ENCODE data around the gene DLL1.
"Not testable (repeated sequence)": the region's sequence is repeated elsewhere in the genome, so short reads cannot be mapped to it uniquely, and the experiment has no call there.

Gene DLL1

DNA sequence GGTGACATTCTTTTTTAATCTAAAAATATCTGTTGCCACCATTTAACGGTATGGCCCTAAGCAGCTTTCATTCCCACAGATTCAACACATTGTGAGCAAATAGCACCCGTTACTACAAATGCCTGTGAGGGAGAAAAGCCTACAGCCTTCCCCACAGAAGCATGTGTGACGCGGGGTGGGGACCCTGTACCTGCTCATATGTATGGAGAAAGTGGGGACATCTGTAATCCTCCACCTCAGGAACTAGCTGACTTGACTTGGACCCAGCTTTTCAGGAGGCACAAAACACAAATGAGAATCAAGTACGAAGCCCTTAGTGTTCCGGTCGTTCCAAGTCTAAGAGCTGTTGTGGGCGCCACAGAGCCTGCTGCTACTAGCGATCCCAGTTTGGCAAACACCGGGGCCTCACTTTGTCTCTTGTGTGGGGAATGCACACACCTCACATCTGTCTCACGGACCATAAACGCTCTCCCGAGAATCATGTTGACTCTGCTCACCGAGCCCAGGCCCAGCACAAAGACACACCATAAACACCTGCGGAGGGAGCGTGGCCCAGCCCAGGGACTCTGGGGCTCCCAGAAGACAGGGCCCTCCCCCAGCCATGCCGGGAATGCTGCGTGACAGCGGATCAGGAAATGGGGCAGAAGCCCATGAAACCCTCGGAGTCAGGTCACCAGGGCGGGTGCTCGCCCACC, 21.6 kb downstream of the DLL1 start:
- no peak for DNase-seq (ENCODE audit: low read depth in 3 of 3)

DNA sequence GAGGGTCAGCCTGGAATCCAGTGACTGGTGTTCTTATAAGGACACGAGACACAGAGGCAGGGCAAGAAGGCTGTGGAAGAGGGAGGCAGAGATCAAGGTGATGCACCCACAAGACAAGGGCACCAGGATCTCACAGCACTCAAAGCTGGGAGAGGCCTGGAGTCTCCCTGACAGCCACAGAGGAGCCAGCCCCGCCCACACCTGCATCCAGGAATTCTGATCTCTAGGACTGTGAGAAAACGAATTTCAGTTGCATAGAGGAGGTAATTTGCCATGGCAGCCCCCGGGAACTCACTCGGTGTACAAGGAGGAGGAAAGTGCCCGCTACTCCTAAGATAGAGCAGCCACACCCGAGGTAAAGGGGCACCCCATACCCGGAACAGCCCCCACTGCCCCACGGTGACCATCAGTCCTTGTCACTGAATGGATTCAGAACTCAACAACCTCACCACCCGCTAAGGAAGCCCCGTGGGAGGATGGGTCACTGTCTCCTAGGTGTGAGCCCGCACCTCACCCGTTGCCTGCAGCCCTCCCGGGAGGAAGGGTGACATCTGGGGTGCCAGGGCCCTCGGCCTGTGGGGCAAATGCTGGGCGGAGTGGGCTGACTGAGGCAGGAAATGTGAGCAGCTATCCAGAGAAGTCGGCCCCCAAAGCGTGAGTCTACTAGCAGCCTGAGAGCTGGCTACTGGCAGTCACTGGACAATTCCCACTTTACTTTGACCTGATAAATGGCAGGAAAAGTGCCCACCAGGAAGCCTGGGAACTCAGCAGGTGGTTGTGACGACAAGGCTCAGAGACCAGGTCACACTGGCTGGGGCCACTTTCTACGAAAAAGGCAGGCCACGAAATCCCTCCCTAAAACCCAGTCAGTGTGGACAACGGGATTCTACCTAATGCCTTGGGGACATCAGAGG, 22.4 kb downstream of the DLL1 start:
- DNase-seq (ENCODE audit: low read depth in 3 of 3) = no peak

DNA sequence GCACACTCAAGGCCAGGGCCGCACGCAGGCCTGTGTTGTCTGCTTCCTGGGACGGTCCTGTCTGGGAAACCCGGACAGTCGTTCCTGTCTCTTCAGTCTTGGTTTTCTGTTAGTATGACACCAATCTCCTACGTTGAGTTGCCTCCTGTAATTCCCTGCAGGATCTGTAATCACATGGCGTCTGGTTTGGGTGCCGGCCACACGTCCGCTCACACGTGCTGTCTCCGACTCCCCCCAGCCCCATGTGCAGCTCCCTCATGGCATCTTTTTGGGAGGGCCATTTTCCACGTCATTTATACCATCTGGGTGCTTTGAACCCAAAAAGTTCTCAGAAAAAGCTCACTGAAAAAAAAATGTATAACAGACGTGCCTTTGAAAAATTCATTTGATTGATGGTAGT, 23.2 kb downstream of the DLL1 start:
- DNase-seq (ENCODE audit: low read depth in 3 of 3) = no peak

DNA sequence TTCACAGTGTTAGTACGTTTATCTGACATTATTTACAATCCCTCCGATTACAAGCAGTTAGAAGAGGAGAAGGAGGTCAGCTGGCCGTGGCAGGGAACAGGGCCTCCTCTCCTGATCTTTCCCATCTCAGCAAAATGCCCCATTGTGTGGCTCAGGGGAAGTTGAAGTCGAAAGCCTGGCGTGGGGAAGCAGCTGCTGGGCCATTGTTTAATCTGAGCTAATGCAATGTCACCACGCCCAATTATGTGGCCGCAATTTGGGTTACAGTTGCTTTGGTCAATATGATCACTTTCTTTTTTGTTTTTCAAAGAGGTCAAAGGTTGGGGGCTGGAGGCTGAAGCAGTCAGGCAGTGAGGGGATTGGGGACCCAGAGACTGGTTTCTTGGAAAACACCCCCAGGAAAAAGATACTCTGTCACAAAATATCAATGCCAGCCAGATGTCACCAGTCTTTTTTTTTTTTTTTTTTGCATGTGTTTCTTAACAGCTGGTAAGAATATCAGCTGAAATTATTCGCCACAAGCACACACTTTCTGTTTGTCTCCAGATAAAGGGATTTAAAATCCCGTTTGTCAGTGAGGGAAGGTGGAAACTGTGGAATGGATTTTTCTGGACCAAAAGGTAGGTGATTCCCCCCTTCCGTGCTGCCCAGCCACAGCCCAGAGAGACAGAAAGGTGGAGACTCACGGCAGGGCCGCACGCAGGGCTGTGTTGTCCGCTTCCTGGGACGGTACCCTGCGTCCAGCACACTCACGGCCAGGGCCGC, 24.6 kb downstream of the DLL1 start:
- no peak for DNase-seq (ENCODE audit: low read depth in 3 of 3)

DNA sequence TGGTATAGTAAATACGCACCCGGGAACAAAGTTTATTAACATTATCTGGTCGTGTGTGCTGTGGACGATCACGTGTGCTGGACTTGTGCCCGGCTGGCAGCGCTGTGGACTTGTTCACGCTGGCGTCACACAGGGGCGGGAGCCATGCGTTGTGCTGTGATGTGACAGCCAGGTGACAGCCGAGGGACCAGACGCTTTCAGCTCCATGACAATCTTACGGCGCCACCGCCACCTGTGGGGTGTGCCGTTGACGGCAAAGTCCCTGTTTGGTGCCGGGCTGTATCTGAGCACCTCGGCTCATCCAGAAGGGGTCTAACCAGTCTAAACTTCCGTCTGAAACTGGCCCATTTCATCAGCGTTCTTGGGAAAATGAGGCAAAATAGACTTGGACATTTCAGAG, 25.2 kb downstream of the DLL1 start:
- DNase-seq (ENCODE audit: low read depth in 3 of 3) = no peak

DNA sequence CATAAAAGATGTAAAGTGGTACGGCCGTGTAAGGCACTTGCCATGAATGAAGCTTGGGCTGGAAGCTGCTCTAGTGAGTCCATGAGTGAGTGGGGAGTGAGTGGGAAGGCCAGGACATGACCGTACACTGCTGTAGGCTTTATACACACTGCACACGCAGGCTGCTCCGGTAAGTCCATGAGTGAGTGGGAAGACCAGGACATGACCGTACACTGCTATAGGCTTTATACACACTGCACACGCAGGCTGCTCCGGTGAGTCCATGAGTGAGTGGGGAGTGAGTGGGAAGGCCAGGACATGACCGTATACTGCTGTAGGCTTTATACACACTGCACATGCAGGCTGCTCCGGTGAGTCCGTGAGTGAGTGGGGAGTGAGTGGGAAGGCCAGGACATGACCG, 26.2 kb downstream of the DLL1 start:
- not testable (repeated sequence) for DNase-seq (ENCODE audit: low read depth in 3 of 3)

DNA sequence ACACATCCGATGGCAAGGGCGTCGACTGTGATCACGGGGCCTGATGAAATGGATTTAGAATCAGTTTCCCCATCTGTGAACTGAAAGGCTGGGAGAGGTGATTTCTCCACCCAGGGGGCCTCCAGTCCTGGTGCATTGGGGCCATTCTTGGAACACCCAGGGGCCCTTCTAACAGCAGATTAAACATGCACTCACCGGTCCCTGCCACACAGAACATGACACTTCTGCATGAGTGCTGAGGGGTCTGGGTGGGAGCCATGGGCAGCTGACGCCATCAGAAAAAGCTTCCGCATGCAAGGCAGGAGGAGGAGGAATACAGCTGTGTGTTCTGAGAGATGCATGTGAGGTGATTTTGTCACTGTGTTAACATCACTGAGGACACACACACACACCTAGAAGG, 26.8 kb downstream of the DLL1 start:
- DNase-seq (ENCODE audit: low read depth in 3 of 3) = no peak

DNA sequence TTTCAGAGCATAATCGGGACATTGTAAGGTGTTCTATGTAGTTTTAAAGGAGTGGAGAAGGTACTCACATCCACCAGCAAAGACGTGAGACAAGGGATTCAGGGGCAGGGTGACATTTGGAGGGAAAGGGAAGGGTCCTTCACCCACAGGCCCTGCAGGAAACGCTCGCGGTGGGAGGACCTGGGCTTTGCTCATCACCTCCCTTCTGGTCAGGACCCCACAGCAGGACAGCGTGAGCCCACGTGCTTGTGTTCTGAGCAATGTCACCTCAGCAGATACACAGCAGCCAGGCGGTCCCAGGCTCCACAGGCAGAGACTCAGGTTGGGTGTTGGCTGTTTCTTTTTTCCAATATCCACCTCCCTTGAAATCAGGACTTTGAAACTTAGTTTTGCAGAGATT, 27.5 kb downstream of the DLL1 start:
- DNase-seq (ENCODE audit: low read depth in 3 of 3) = no peak

DNA sequence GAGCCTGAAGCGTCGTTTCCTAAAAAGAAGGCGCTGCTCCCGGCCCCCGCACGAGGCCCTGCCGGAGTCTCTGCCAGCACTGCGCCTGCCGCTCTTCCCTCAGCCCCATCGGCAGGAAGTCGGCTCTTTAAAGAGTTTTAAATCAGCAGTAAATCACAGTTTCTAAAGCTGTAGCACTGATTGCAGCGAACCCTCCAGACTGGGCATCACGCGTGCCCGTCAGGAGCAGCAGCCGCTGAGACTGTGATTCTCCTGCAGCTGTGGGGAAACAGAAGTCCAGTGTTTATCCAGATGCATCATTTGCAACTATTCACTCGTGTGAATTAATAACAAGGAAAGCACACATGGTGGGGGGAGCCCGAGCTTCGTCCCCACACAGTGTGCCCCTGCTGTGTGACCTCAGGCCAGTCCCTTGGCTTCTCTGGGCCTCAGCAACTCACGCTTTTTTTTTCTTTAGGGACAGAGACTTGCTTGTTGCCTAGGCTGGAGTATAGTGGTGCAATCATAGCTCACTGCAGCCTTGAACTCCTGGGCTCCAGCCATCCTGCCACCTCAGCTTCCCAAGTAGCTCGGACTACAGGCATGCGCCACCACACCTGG, 28.3 kb downstream of the DLL1 start:
- no peak for DNase-seq (ENCODE audit: low read depth in 3 of 3)

DNA sequence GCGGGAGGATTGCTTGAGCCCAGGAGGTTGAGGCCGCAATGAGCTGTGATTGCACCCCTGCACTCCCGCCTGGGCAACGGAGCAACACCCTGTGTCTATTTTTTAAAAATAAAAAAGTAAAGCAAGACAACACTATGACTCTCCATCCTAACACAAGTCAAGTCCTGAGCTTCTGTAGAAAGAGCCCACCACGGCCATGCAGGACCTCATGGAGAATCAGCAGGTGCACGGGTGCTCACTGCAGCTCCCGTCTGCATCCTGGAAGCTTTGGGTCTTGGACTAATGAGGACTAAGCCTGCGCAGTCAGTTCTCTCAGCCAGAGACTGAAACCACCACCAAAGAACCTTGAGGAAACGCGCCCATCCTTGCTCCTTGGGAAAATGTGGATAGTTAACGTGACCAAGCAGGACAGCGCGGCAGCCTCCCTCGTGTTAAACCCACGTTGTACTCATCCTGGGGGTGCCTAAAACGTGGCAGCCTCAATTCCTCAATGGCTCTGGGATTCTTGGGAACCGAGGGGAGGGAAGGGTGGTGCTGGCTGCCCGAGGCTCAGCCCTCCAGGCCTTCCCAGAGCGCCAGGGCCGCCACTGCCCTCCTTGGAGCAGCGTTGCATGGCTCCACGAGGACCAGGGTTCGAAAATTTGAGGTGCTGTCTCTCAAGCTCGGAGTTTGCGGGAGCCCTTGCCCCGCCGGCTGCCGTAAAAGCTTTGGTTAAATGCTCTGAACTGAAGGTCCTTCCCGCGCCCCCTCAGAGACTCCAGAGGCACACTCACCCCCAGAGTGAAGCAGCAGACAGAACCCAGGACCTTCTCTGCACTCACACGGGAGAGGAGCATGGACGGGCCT, 29.0 kb downstream of the DLL1 start:
- no peak for DNase-seq (ENCODE audit: low read depth in 3 of 3)

DNA sequence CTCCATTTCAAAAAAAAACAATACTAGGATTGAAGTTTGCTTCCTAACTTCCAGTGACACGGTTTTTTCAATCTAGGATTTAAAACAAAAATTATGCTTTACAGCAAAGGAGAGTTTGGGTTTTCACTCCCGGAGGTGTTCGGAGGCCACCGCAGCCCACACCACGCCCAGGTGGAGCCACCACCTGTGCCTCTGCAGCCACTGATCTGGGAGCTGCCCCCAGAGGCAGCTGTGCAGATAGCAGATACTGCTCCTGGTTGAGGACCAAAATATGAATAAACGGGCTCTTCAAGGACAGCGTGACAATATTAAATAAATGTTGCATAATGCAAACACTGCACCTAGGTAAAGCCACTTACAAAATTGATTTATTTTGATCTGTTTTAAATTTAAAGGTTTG, 30.2 kb downstream of the DLL1 start:
- DNase-seq (ENCODE audit: low read depth in 3 of 3) = no peak

DNA sequence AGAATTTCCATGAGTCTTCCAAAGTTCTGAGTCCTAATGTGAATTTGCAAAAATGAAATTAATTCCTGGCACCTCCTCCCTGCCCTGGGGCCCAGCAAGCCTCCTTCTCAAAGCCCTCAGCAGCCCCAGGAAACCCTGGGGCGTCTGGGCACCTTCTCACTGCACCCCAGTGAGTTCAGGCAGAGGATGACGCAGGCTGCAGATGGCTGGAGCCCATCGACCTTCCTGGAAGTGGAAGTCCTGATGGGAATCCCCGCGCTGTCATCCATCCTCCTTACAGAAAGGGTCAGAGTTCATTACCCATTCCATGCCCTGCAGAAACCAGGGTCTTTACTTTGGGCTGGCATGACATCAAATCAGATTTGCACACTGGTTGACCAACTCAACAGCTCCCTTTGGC, 31.6 kb downstream of the DLL1 start:
- no peak for DNase-seq (ENCODE audit: low read depth in 3 of 3)

DNA sequence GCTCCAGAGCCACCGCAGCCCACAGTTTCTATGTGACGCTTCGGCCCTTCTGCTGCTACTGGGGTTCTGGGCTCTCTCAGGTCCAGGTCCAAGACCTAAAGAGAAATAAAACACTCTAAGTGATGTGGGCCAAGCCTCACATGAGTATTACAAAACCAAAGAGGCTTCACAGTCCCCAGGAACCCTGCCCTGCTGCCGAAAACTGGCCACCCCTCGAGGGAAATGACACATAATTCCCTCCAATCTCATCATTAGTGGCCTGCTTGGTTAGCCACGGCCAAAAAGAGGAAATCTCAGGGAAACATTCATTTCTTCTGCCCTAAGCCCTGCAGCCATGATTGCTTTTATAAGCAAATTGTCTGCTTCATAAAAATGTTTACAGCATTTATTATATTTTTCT, 32.5 kb downstream of the DLL1 start:
- DNase-seq (ENCODE audit: low read depth in 3 of 3) = no peak

DNA sequence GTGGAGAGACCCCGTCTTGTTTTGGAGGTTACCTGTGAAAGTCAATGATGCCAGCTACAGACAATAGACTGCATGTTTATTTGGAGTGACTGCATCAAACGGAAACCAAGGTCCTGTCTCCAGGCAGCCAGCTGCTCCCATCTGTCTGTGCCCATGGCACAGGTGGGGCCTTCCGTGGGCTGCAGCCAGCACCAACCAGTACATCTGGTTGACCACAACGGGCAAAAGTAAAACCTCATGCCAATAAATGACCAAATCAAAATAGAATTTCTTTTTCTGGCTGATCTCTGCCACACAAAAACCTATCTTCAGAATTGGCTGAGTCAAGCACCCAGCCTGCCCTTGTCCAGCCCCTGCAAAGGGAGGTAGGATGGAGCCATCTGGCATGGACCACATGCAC, 33.5 kb downstream of the DLL1 start:
- no peak for DNase-seq (ENCODE audit: low read depth in 3 of 3)

DNA sequence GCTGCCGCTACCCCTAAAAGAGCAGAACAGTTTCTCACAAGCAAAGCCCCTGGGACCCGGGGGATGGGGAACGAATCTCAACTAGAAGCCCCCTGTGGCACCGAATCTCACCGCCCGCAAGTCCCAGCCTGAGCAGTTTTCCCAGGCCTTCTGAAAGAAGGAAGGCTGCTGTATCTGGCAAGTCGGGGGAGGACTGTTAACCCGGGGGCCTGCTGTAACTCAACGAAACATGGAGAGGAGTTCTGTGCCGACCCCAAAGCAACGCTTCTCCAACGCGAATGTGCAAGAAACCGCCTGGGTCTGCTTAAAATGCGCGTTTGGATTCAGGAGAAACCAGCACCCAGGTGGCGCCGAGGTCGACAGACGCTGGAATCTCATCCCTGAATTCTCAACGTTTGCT, 34.2 kb downstream of the DLL1 start:
- no peak for DNase-seq (ENCODE audit: low read depth in 3 of 3)

DNA sequence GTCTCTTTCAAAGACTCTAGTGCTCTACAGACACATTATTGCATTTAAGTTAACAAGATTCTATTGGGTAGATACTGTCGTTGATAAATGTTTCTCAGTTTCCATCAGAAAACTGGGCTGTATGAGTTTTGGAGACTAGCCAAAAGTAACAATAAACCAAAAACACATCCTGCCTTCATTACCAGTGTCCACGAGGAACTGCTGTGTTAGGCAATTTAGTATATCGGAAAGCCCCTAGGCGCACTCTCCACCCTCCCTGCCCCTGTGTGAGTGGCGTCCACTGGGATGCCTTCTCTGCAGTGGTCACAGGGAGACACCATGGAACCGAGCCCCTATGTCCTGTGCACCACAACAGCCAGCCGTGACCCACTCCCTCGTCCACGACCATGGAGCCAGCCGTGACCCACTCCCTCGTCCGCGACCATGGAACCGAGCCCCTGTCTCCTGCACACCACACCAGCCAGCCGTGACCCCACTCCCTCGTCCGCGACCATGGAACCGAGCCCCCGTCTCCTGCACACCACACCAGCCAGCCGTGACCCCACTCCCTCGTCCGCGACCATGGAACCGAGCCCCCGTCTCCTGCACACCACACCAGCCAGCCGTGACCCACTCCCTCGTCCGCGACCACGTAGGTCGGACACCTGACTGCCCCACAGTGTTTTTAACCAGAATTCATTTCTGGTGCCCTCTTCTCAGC, 35.3 kb downstream of the DLL1 start:
- no peak for DNase-seq (ENCODE audit: low read depth in 3 of 3)

DNA sequence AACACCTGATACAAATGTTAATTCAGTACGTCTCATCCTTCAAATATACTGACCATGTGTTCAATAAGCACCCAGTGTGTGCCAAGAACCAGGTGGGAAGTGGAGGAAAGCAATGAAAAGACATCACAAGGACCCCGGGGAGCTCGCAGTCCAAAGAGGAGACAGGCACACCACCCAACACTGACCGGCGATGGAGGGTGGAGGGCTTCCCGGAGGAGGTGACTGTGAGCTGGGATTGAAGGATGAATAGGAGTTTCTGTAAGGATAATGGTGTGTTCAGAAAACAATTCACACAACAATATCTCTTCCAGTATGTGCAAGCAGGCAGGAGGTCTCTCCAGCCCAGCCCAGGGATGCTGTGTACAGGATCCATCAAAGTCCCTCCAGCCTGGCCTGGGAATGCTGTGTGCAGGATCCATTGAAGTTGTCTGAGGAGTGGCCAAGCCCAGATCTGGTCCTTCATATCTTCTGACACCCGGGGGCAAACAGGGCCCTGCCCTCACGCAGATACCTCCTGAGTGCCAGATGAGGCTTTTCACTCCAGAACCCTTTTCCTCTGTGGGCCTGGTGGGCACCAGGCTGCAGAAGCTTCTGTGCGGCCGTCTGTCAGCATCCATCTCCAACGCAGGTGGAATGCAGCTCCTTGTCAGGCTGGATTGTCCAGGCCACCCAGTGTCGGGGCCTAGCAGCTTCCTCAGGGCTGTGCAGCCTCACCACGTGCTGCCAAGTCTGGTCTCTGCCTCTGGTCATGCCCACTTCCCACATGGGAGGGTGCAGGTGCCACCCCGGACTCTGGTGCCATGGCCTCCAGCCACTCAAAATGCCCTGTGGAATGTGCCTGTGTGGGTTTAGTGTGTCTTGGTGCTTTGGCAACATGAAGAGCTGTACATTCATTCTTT, 36.3 kb downstream of the DLL1 start:
- DNase-seq (ENCODE audit: low read depth in 3 of 3) = no peak

DNA sequence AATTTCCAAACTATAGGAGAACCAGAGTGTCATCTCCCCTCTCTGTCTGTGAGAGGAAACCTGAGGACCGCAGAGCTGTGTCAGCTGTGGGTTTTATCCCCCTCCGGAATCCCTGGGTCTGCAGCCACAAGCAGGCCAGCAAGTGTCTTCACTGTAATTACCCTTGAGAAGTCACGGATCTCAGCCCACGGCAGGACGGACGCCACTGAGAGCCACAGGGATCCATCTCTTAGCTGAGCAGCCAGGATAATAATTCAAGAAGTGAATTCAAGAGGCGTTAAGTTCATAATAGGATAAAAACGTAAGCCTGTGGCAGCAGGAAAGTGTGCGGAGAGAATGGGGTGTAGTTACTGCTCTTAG, 37.0 kb downstream of the DLL1 start:
- DNase-seq (ENCODE audit: low read depth in 3 of 3) = no peak

DNA sequence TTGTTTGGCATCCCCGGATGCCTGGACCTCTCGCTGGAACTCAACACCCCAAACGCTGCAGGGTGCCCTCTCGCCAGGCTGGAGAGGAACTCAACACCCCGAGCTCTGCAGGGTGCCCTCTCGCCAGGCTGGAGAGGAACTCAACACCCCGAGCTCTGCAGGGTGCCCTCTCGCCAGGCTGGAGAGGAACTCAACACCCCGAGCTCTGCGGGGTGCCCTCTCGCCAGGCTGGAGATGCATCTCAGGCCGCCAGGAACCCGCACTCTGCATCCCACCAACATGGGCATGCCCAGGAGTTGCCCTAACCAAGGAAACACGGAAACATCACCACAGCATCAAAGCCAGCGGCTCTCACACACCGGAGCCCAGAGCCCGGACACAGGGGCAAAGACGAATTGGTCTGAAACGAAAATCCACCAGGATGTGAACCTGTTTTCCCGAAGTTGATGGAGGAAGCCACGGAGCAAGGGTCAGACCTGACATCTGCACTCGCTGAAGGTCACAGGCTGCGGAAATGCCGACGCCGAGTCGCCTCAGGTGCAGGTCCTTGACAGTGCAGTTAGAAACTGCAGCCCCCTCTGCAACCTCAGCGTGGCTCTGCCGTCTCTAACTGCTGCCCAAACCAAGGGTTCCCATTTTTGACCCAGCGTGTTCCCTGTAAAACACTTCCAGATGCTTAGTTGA, 37.5 kb downstream of the DLL1 start:
- no peak for DNase-seq (ENCODE audit: low read depth in 3 of 3)

Data from stimulated activated CD4-positive, alpha-beta T cell treated with anti-CD3 and anti-CD28 coated beads, TNF-alpha, amount 100 ng/mL, for 24 hours (primary cell).